Airway epithelial cell (primary cell): ENCODE measurements around the gene FURIN. TPM values are rescaled to one million over a fixed set of nuclear protein-coding genes. Genes with fewer than 3 reads are reported as not detected.

Experiments used
- total RNA-seq: library from RNA; depleted of rRNA; stranded (reverse); fragments of >200 nt; gene quantifications from 2 replicates; pipeline ENCODE4 v1.2.3, GENCODE V29; 2015

Gene FURIN
- 96.0 and 106 TPM in 2 replicates for total RNA-seq

DNA sequence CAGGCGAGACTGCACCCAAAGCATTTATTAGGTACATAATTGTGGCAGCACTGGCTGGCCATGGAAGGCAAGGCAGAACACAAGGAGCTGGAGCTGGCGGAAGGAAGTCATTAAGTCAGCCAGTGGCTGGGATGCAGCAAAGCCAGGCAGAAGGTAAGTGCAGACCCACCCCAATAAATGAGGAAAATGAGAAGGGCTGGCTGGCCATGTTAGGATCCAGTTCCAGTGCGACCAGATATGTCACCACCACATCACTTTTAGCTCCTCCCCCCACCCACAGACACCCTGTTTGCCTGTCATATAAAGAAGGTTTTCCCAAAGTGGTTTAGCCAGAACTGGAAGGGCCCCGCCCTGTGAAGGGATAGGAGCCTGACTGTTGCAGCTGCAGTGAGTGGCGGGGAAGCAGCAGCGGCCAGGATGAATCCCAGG is at the start of gene FURIN:
Gene FURIN (plus strand): TSS at position 328 of the 429 bp plus-strand sequence. CDS start 7,153 bp downstream, outside the sequence.

GRCh38 chr15:90883976-90884718 is 15.8 kb downstream of the FURIN start, which contains the start of gene FES:
Gene FES (plus strand): TSS chr15:90884504. CDS start chr15:90885046, 542 bp downstream.

GRCh38 chr15:90902840-90903732 is 34.7 kb downstream of the FURIN start, which contains the start of gene MAN2A2:
Gene MAN2A2 (plus strand): TSS chr15:90903302. CDS start chr15:90904208, 906 bp downstream.

GRCh38 chr15:90931828-90932659 is 63.7 kb downstream of the FURIN start, which contains the start of gene HDDC3:
Gene HDDC3 (minus strand): TSS chr15:90932549. CDS start chr15:90932540, 9 bp downstream.

Other genes with a start within 250 kb of the FURIN start
- 8.5 and 8.9 TPM in 2 replicates for gene BLM, start 151.2 kb upstream of the FURIN start, total RNA-seq
- gene FES, start 15.9 kb downstream of the FURIN start, total RNA-seq, result 1.8 and 4.4 TPM in 2 replicates
- gene MAN2A2, start 34.7 kb downstream of the FURIN start, total RNA-seq, result 10.2 and 10.3 TPM in 2 replicates
- 18.5 and 20.0 TPM in 2 replicates for gene HDDC3, start 64.0 kb downstream of the FURIN start, total RNA-seq
- 41.0 and 55.9 TPM in 2 replicates for gene UNC45A, start 66.7 kb downstream of the FURIN start, total RNA-seq
- 18.5 and 24.5 TPM in 2 replicates for gene RCCD1, start 86.3 kb downstream of the FURIN start, total RNA-seq
- gene PRC1, start 125.9 kb downstream of the FURIN start, total RNA-seq, result 99.7 and 110 TPM in 2 replicates
- gene VPS33B, start 154.0 kb downstream of the FURIN start, total RNA-seq, result 10.8 and 16.8 TPM in 2 replicates
- not detected in 2 replicates for gene SV2B, start 231.7 kb downstream of the FURIN start, total RNA-seq